NCI-H2029 treated with DMSO at 0.1 percent for 48 hours (cell line): Measurements from ENCODE around the gene TRIP4.

Experiments
- DNase-seq: peaks from one replicate; lab custom pipeline; 2025; lab: John Stamatoyannopoulos, UW

The TRIP4 gene

DNA sequence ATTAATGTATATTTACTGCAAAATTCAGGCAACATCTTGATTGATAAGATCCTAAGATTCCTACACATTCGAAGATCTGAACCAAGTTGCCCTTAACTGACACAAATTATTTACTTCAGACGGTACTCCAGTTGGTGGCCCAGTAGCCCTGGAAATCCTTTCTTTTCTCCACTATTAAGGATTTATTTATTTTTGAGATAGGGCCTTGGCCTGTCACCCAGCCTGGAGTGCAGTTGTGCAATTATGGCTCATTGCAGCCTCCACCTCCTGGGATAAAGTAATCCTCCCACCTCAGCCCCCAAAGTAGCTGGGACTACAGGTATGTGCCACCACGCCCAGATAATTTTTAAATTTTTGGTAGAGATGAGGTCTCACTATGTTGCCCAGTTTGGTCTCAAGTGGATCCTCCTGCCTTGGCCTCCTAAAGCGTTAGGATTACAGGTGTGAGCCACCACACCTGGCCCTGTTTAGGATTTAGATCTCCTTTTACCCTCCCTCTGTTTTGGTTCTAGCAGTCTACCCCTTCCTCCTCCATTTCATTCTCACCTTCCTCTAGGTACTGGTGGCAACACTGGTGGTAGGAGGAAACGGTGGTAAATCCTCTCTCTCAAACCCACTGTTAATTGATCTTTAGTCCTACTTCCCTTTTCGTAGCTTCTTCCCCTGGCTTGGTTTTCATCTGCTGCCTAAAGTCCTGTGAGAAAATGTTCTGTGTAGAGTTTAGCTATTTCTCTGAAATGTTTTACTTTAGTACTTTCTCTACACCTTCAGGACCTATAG lies 60.1 kb downstream of the TRIP4 start:
- no peak for DNase-seq

DNA sequence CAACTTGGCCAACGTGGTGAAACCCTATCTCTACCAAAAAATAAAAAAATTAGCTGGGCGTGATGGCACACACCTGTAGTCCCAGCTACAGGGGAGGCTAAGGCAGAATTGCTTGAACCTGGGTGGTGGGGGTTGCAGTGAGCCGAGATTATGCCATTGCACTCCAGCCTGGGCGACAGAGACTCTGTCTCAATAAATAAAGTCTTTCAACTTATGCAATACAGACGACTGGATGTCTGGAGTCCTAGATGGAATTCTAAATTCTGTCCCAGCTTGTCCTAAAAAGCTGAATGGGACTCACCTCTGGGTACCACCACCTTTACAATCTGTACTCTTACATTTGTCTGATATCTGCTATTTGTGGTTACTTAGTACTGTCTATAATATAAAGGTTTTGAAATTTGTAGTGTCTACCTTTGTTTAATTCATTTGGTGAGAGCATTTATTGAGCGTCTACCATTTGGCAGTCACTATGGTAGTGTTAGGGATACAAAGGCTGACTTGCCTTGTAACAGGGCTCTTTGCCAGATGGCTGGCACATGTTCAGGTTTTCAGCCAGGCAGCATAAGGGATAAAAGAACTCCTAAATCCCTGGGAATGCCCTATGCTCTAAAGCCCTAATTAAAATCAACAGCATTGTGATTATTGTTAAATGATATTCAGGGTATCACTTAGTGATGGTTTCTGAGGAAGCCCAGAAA lies 65.5 kb downstream of the TRIP4 start:
- peak; percentile 31 for DNase-seq

DNA sequence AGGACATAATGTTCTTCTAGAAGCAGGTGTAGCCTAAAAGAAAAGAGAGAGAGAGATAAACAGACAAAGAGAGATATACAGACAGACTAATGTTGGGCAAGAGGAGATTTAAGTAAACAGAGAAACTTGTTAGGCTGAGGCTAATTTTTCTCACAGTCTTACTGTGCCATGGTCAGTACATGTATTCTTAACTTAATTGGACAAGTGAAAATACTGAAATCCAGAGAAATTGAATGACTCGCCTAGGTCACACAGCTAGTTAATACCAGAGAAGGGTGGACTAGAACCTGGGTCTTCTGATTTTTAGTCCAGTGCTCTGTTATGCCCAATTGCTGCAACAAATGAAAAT lies 66.0 kb downstream of the TRIP4 start:
- DNase-seq, result peak; percentile 31

DNA sequence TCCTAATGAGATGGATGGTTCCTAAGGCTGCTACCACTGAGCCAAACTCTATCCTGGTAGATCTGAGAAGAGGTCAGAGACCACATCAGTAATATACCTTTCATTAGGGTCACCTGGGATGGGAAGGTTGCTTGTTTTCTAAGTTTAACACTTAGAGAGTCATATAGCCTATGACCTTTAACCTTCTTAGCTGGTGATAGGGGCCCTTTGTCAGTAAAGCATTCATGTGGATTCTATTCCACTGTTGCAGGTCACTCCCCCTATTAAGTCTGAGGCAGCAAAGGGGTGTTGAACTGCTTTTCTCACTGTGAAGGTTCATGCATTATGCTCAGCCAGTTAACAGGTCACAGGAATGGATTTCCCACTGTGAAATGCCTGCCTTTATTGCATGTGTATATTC lies 66.6 kb downstream of the TRIP4 start:
- DNase-seq, result no peak

DNA sequence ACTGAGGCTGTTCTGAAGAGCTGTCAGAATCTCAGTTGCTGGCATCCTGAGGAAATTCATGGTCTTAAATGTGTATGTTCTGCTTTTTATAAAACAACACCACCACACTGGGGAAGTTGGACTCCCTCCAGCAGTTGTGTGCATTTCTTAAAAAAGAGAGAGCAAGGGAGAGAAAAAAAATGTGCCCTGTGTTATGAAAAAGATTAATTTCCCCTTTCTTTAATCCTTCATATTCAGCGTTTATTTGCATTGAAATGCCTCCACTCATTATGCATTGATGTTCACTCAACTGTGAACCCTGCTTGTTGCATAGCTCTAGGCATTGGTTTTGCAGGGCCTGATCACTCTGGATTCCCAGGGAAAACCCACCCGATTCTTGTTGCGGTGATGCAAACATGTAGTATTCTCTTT lies 68.3 kb downstream of the TRIP4 start:
- DNase-seq, result no peak

DNA sequence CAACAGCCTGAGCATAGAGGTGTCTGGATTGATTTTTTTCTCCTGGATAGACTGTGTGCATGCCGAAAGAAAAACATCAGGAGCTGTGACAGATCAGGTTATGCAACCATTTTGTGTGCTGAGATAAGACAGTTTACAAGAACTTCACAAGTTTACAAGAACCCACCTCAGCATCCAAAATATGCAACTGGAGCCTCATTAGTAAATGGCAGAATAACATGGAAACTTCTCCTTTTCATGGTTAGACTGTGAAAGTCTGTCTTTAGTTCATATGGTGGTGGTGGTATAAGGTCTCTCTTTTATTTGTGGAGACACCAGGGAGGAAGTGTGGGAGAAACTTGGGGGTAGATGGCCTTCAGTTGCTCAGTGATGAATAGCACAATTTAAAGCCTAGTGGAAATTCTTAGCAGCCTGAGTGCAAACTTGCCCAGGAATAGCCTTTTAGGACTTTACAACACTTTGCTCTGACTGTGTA lies 69.0 kb downstream of the TRIP4 start:
- no peak for DNase-seq

DNA sequence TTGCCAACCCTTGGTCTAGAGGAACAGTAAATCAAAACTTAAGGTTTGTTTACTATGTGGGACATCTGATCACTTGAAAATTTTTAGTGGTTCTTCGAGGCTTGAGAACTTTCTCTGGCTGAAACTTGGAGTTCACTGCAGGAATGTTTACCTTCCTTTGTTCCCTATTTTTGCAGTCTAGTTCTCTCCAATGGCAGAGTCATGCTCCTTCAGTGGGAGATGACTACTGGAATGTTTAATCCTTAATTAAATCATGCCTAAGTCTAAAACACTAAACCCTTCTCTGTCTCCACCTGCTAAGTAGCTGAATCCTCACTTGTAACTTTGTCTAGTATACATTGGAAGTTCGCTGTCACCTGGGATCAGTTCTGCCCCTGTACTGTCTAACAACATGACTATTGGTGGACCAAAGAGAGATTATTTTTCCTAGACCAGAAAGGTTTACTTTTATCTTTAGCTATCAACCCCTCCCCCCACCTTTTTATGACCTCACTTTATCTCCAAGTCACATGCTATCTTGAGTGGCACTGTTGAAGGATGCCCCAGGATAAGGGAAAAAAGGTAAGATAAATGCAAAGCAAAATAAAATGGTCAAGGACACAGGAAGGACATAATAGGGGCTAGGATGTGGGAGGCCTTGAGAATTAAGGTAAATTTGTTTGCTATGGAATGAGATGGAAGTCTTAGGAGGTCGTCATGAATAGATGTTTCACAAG lies 71.6 kb downstream of the TRIP4 start:
- no peak for DNase-seq

DNA sequence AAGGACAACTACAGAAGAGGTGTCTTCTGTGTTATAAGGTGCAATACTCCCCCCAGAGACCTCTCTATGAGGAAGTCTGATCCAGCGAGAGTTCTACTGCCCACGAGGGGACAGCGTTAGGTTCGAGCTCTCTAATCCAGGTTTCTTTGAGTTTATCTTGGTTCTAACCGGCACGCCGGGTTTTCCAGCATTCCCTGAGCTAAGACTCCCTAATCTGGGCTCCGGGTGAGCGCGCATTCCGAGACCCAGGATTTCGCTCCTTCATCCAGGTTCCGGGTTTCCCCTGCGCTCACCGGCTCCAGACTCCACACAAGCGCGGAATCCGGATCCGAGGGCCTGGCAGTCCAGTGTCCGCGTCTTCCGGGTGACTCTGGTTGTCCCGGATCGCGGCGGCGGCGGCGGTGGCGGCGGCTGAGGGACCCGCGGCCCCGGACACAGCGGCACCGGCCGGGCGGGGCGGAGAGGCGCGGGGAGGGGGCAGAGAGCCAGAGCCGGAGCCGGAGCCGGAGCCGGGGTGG lies 72.6 kb downstream of the TRIP4 start, which contains the start of gene ZNF609:
ZNF609 (plus strand) TSS at position 373 of the 518 bp plus-strand sequence. CDS start 38,842 bp downstream, outside the sequence.
- peak; percentile 17 for DNase-seq

DNA sequence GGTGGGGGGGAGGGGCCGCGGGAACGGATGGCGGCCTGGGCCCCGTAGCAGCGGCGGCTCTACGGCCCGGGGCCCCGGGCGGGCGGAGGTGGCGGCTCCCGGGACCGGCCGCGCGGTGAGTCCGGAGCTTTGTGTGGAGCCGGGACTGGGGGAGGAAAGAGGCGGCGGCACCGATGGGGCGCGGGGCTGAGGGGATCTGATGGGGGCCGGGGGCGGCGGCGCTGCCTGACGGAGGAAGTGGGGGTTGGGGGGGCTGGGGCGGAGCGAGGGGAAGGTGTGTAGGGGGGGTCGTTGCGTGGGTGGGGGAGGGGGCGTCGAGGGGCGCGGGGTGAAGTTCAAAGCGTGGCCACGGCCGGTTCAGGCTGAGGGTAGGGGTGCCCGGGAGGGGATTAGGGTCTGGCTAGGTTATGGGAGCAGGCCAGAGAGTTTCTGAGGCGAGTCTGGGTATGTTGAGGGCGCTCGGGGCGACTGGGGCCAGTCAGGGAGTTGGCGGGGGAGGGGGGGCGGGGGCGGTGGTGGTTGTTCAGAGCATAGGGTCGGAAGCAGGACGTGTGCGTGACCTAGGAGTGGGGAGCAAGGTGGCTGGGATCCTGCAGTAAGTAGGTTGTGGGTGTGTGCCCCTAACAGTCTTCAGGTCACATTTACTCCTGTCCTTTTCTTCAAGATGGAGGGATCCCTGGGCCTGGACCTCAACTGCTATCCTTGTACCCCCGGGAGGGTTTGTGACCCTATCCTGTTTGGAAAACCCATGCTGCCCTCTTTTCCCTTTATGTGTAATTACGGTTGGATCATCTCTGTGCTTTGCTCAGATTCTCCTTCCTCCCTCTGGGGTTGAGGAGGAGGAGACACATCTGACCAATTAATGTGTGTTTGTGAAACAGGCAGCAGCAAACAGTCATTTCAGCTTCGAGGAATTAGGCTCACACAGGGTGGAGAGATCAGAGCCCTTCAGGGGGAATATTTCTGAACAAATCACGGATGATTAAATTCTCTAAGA lies 73.4 kb downstream of the TRIP4 start:
- peak; percentile 28 for DNase-seq

DNA sequence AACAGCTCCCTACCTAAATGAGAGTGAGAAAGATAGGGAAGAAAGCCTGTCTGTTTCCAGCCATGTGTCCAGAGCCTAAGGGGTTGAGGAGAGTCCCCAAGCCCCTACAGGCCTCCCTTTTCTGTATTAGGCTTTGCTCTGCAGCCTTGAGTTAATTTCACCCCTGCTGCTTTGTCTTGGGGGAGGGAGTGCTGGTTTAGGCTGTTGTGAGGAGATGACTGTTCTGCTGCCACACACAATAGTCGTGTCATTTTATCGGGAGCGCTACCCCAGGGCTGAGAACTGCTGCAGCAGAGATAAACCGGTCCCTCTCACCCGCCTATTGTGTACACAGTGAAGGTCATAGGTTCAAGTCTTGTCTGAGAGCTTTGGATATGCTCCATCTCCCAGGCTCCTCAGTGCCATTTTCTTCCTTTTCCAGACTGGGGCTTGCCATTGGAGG lies 74.1 kb downstream of the TRIP4 start:
- DNase-seq, result peak; percentile 56

DNA sequence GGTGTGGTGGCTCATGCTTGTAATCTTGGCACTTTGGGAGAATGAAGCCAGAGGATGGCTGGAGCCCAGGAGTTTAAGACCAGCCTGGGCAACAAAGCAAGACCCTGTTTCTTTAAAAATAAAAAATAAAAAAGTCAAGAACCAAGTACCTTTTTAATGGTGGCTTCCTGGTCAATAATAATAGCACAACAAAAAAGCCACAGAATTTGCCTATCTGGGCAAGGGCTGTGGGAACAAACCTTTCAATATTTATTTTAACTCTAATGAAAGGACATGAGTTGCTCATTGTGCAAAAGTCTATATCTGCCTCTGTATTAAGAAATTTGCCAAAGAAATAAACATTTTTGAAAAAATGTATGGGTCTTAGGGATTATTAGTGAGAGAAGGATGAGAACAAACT lies 74.9 kb downstream of the TRIP4 start:
- DNase-seq, result no peak

DNA sequence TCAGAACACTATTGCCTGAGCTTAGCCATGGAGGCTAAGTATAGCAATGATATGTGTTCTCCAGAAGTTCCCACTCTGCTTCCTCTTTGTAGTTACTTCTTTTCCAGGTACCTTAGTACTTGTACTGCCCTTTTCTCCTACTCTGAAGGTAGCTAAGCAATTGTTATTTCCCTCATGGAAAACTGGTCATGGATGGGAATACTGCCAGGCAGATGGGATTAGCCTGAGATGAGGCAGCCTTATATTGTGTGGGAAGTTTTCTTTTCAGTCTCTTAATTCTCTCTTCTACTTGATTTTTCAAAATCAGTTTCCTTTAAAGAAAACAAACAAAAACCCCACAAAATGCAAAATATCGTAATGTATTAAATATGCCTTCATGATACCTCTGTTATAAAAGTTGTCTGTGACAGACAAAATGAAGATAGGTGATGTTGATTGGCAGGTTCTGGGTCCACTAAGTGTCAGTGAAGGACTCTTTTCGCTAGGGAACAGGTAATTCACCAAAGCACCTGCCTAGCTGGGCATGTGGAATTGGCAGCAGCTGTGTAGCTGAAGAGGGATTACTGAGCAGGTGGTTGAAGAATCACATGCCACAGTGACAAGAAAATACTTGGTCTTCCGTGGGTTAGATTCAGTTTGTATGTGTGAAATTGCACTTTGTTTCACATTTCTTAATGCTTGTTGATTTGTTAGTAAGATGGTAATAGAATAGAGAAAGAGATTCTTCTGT lies 76.8 kb downstream of the TRIP4 start:
- peak; percentile 63 for DNase-seq

DNA sequence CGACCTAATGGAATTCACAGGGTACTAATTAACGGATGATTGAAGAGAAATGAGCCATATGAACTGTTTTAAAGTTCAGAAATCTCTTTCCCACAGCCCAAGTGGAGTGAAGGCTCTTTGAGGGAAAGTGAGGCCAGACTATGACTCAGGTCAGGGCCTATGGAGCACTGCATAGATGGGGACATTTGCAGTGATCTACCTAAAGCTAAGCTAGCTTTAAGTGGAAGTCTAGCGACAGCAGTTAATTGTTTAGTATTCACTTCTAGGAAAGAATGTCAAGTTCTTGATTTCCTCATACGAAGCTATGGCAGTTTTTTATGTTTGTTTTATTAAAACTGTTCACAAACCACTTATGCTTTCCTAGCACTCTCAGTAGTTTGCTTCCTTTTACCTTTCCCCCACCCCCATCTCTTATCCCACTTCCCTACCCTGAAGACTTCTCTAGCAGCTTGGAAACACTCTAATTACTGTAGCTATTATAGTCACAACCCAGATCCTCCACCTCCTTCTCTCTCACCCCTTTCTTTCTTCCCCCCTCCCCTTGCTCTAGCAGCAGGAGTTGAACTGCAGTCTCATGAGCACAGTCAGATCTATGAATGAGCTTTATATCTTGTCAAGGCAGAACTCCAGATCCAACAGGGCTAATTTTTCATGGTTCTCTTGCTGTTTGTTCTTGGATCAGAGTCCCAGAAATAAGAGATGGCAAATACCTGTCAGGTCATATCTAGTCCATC lies 78.9 kb downstream of the TRIP4 start:
- no peak for DNase-seq

DNA sequence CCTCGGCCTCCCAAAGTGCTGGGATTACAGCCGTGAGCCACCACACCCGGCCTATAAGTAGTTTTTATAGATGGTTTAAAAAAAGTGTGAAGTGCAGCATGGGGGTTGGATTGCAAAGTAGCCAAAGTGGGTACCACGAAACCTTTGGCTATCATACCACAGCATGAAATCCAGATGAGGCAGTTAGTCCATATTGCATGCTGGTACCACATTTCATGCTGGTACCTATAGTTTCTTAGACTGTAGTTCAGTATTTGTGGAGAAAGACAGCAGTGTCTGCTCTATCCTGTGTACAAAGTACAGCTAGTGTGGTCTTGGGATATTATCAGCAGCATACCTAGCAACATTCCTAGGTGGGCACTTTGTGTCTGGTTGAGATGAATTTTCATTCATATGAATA lies 84.5 kb downstream of the TRIP4 start:
- no peak for DNase-seq

DNA sequence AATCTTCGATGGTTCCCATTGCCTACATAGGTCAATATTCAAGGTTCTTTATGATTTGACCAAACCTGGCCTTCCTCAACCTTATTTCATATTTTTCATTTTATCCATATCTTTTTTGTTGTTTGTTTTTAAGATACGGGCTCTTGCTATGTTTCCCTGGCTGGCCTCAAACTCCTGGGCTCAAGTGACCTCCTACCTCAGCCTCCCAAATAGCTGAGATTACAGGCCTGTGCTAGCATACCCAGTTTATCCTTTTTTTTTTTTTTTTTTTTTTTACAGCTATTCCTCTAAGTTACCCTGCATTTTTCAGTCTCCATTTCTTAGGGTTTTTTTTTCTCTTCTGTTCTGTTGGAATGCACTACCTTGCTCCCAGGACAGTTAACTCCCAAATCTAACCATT lies 87.2 kb downstream of the TRIP4 start:
- no peak for DNase-seq

DNA sequence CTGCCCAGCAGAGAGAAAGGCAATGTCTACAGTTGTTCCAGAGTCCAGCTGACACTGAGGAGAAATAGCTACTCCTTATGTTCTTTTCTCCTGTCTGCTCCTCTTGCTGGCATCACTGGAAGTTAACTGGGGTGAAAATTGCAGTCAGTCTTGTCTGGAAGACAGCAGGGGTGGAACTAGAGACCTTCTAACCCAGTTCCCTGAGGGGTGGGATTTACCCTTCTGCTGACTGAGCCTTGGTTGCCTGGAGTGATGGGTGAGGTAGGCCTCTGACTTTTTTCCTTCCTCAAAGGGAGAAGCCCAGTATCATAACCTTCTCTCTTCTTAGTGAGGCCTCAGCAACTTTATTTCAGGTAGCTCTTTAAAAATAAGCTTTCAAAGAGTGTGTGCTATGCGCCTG lies 88.9 kb downstream of the TRIP4 start:
- no peak for DNase-seq

DNA sequence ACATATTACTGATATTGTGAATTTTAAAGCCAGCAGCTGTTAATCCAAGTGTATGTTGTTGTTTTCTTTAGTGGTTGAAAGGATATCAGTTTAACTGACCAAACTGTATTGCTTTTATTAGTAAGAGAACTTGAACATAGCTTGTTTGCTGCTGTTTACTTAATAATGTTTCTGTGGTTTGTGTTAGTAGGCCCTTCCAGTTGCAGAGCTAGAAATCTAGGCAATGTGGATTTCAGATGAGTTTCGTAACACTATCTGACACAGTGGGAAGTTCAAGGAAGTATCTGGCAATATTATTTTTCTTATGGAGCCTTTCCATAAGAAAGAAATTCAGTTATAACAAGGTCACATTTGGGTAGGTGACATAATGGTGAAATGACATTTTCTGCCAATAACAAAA lies 91.2 kb downstream of the TRIP4 start:
- no peak for DNase-seq

DNA sequence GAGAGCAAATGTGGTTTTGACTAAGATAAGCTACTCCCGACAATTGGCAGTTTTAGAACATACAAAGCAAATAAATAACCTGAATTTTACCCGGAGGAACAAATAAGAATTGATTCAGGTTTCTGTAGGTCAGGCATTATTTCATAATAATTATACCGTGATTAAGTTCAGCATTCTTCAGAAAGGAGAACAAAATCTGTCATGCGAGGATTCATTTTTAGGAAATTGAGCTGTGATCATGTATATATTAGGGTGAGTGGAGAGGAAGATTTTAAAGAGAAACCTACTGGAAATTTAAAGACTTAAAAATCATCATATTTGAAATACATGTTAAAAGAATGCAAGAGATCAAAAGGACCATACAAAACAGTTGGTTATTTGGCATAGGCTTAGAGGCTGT lies 93.3 kb downstream of the TRIP4 start:
- DNase-seq, result no peak

DNA sequence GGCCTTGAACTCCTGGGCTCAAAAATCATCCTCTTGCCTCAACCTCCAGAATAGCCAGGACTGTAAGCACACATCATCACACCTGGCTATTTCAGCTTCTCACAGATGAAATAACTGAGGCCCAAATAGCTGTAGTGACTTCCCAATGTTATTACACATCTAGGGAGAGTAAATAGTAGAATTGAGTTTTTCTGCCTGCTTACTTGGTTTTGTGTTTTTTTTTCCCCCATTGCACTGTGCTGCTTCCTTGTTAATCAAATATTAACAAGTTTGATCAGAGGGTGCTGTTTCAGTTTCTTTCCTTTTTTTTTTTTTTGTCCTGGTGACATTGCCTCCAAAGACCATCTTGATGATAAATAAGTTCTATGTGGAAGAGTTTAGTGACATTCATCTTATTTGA lies 96.1 kb downstream of the TRIP4 start:
- no peak for DNase-seq

DNA sequence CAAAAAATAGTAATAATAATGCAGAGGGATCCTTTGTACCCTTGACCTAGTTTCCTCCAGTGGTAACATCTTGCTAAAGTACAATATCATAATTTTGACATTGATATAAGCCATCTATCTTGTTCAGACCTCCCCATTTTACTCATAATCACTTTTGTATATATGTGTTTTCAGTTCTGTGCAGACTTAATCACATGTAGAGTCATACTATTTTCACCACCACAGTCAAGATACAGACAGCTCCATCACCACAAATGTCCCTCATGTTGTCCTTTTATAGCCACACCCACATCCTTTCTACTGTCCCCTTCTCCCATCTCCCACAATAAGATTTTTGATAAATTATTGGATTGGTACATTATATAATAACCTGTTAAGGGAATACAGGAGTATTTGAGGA lies 98.2 kb downstream of the TRIP4 start:
- no peak for DNase-seq
